Activated naive CD4-positive, alpha-beta T cell treated with anti-CD3 and anti-CD28 coated beads for 36 hours (primary cell): ENCODE data around the gene NHLRC1. TPM values are rescaled to one million over a fixed set of nuclear protein-coding genes. Genes with fewer than 3 reads are reported as not detected.

Experiments
- CTCF ChIA-PET: fragments of 350-600 bp; sonication (Branson Sonifier 250); formaldehyde crosslinking; loops from one replicate; lab custom pipeline; 2021; ENCODE audit warnings: antibody characterized with exemption; lab: Charles Lee
- DNase-seq: peaks from one replicate; pipeline ENCODE4 v3.0.0-alpha.2; 2020
- H3K27ac Mint-ChIP-seq: one replicate; pipeline ENCODE4 v1.8.0; 2021; ENCODE audit warnings: mild to moderate bottlenecking, mixed read lengths
- H3K27me3 Mint-ChIP-seq: one replicate; pipeline ENCODE4 v1.8.0; 2021; ENCODE audit warnings: low read depth, mixed read lengths
- H3K36me3 Mint-ChIP-seq: one replicate; pipeline ENCODE4 v1.8.0; 2021; ENCODE audit warnings: low read depth, mixed read lengths
- H3K4me1 Mint-ChIP-seq: one replicate; pipeline ENCODE4 v1.8.0; 2021; ENCODE audit warnings: low read depth, mixed read lengths
- H3K4me3 Mint-ChIP-seq: one replicate; pipeline ENCODE4 v1.8.0; 2021; ENCODE audit warnings: mild to moderate bottlenecking, moderate library complexity, mixed read lengths
- H3K9me3 Mint-ChIP-seq: one replicate; pipeline ENCODE4 v1.8.0; 2021; ENCODE audit warnings: mixed read lengths
- intact Hi-C: fragments of 100-400 bp; cut with micrococcal nuclease; formaldehyde crosslinking; loops from one replicate; pipeline ENCODE4 v1.15.1; 2023
- total RNA-seq, 2 experiments: library from RNA; stranded (reverse); gene quantifications; one replicate each; pipeline ENCODE4 v1.2.3, GENCODE V29; 2021

NHLRC1 gene
- total RNA-seq, 2 experiments from 2014 or later: 0.10 to 0.25 TPM

DNA sequence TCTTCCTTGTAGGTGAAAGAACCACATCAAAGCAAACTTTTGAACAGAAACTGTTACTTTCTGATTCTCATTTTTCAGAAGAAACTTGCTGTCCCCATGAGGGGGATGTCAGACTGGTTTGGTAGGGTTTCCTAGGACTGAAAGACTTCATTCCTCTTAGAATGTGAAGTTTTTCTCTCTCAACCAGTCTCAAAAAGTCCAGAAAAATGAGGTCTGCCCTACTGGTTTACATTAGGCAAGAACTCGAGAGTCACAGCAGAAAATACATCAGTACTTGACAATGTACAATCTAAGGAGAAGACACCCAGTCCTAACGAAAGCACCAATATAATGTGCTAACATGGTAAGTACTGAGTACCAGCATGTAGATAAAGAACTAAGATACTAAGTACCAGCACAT is 12.7 kb upstream of the NHLRC1 start:
- H3K9me3 Mint-ChIP-seq: no peaks in the 10 kb centered on the region
- H3K4me3 Mint-ChIP-seq: no peak overlapping the region
- H3K36me3 Mint-ChIP-seq: peaks cover 16% of the 10 kb centered on the region
- intact Hi-C loops: no loop called here
- CTCF ChIA-PET: interaction anchor here (0.6 kb wide), 1 partner anchor 92 kb away, joined by 3 read pairs; no protein-coding TSS in a partner anchor
- no peak overlapping the region for H3K27ac Mint-ChIP-seq
- peaks cover 6% of the 10 kb centered on the region for H3K4me1 Mint-ChIP-seq
- no peaks in the 10 kb centered on the region for H3K27me3 Mint-ChIP-seq
- DNase-seq: no peak

DNA sequence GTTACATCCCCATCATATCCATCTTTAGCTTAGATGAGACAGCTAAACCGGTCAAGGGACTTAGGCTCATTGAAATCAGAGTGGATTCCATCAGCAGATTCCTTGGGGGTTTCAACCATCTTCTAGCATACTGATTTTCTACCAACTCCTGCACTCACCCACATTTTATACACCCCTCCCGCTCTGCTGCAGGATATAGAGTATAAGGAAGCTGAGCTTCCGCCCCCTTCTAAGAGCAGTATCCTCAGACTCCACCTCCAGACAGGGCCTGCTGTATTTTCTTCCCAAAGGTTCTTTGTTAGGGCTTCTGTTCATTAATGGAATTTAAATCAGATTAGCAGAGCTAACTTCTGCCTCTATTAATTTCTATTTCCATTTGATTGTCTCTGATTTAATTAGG is 9.9 kb upstream of the NHLRC1 start:
- DNase-seq: no peak
- H3K9me3 Mint-ChIP-seq: no peaks in the 10 kb centered on the region
- peaks cover 11% of the 10 kb centered on the region for H3K36me3 Mint-ChIP-seq
- CTCF ChIA-PET: interaction anchor here (0.7 to 1.1 kb wide), 2 partner anchors 9 to 24 kb away, joined by 3 read pairs; no protein-coding TSS in a partner anchor
- intact Hi-C loops: no loop called here
- H3K4me1 Mint-ChIP-seq: peaks cover 6% of the 10 kb centered on the region
- no peak overlapping the region for H3K27ac Mint-ChIP-seq
- H3K27me3 Mint-ChIP-seq: no peaks in the 10 kb centered on the region
- no peak overlapping the region for H3K4me3 Mint-ChIP-seq

DNA sequence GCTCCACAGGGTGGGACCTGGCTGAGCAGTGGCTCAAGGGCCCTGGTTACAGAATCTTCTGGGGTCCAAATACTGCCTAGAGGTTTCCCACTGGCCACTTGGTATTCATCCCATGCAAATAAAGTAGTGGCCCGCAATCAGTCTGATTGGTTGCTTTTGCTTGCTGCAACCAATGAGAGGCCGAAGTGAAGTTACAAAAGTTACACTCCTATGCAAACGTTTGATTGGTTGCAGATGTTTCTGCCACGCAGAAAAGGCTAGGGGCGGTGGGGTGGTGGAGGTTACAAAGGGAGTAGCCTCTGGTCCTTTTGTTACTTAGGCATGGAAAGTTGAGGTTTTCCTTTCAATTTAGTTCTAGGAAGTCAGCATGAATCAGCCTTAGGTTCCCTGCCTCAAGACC is 3.6 kb upstream of the NHLRC1 start:
- peaks cover 2% of the 10 kb centered on the region for H3K36me3 Mint-ChIP-seq
- CTCF ChIA-PET: no interaction called here
- intact Hi-C loops: no loop called here
- H3K27ac Mint-ChIP-seq: no peak overlapping the region
- DNase-seq: no peak
- no peaks in the 10 kb centered on the region for H3K9me3 Mint-ChIP-seq
- H3K4me3 Mint-ChIP-seq: no peak overlapping the region
- H3K27me3 Mint-ChIP-seq: peaks cover 9% of the 10 kb centered on the region
- peaks cover 9% of the 10 kb centered on the region for H3K4me1 Mint-ChIP-seq

DNA sequence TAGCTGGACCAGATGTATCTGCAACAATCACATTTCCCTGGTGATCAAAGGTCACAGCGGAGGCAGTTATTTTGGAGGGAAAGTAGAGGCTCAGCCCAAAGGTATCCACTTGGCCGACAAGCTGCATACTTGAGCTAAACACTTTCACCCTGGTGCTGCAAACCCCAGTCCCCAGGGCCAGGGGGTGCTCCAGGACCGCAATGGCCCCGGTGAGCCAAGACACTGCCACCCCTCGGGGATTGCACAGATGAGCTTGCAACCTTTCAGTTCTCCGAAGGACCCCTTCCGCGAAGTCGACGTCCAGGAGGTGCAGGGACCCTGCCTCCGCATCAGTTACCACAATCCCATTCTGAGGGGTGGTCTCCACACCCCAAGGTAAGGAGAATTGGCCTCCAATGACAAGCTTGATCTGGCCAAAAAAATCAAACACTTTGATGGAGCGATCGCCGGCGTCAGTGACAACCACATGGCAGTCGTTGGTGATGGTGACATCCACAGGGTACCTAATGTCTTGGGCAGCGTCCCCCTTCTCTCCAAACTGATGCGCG is 823 bp downstream of the NHLRC1 start:
- CTCF ChIA-PET: interaction anchor here (0.5 to 1.5 kb wide), 10 partner anchors 22 to 392 kb away, joined by 3 to 7 read pairs (median 3); no protein-coding TSS in a partner anchor
- peaks cover 9% of the 10 kb centered on the region for H3K4me1 Mint-ChIP-seq
- H3K27ac Mint-ChIP-seq: peak overlapping the region; percentile 47
- peaks cover 12% of the 10 kb centered on the region for H3K9me3 Mint-ChIP-seq
- peak; percentile 5 for DNase-seq
- peak overlapping the region; percentile 36 for H3K4me3 Mint-ChIP-seq
- H3K36me3 Mint-ChIP-seq: peaks cover 5% of the 10 kb centered on the region
- H3K27me3 Mint-ChIP-seq: peaks cover 25% of the 10 kb centered on the region
- intact Hi-C loops: loop anchor here (1.0 to 5.0 kb wide), 5 partner anchors 34 to 965 kb away; partner anchors contain the start of genes FAM8A1, KDM1B and TPMT

DNA sequence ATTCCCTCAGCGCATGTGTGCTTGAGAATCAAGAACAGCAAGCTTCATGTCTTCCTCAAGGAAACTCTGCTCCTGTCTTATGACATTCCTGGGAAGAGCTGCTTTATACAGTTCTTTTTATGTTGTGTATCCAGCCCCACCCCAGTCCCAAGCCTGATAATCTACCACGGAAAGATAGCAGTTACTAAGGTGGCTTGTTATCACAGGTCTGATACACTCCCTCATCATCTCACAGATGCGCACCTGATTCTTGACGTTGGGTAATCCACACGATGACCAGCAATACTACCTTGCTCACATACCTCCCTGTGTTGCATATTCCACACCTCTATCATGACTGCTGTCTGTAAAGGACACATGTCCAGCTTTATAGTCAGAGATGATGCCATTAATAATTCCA is 3.2 kb downstream of the NHLRC1 start:
- intact Hi-C loops: loop anchor here (5.0 to 10.0 kb wide), 2 partner anchors 132 to 366 kb away; partner anchors contain the start of gene KIF13A

DNA sequence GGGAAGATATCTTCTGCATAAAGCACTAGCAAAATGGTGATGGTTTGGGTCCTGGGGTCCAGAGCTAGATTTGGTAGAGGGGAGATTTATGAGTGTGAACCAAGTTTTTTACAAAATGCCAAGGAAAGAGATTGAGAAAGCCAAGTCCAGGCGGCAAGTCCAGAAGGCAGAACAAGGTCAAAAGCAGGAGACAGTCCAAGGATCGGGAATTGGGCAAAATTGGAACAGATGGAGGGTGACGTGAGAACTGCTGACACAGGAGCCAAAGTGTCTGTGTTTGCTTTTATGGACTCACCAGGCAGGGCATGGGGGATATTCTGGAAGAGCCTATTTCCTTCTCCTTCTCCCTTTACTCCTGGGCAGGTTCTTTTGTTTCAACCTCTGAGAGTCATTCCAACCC is 4.1 kb downstream of the NHLRC1 start:
- H3K4me1 Mint-ChIP-seq: peaks cover 19% of the 10 kb centered on the region
- CTCF ChIA-PET: no interaction called here
- peaks cover 33% of the 10 kb centered on the region for H3K27me3 Mint-ChIP-seq
- no peak overlapping the region for H3K27ac Mint-ChIP-seq
- peaks cover 12% of the 10 kb centered on the region for H3K9me3 Mint-ChIP-seq
- peaks cover 5% of the 10 kb centered on the region for H3K36me3 Mint-ChIP-seq
- H3K4me3 Mint-ChIP-seq: no peak overlapping the region
- DNase-seq: no peak
- intact Hi-C loops: loop anchor here (5.0 to 10.0 kb wide), 2 partner anchors 131 to 366 kb away; partner anchors contain the start of gene KIF13A

More for the DNA sequence above, 3.2 kb downstream of the NHLRC1 start:
- no peak for DNase-seq
- CTCF ChIA-PET: no interaction called here
- no peak overlapping the region for H3K4me3 Mint-ChIP-seq
- H3K27ac Mint-ChIP-seq: no peak overlapping the region
- H3K4me1 Mint-ChIP-seq: peaks cover 19% of the 10 kb centered on the region
- H3K36me3 Mint-ChIP-seq: peaks cover 5% of the 10 kb centered on the region
- peaks cover 28% of the 10 kb centered on the region for H3K27me3 Mint-ChIP-seq
- H3K9me3 Mint-ChIP-seq: peaks cover 12% of the 10 kb centered on the region

DNA sequence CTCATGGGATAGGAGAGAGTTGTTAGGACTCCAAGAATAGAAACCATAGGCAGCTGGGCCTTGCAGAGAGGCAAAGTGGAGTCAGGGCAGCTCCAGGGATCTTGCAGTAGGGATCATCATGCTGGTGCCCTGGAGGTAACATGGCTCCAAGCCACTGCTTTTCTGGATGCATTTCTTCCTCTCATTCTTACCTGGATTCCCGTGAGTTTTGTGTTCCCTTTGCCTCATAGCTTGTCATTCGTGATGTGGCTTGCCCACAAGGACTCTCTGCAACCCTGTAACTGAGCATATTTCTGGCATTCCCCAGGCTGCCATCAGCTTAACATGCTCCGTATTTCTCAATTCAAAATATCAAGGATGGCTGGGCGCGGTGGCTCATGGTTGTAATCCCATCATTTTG is 5.3 kb downstream of the NHLRC1 start:
- peaks cover 37% of the 10 kb centered on the region for H3K27me3 Mint-ChIP-seq
- H3K27ac Mint-ChIP-seq: no peak overlapping the region
- H3K36me3 Mint-ChIP-seq: peaks cover 3% of the 10 kb centered on the region
- CTCF ChIA-PET: interaction anchor here (0.7 kb wide), 2 partner anchors 166 to 1908 kb away, joined by 3 read pairs; no protein-coding TSS in a partner anchor
- intact Hi-C loops: loop anchor here (5.0 to 10.0 kb wide), 2 partner anchors 130 to 368 kb away; partner anchors contain the start of gene KIF13A
- H3K4me1 Mint-ChIP-seq: peaks cover 12% of the 10 kb centered on the region
- no peak overlapping the region for H3K4me3 Mint-ChIP-seq
- DNase-seq: no peak
- H3K9me3 Mint-ChIP-seq: peaks cover 12% of the 10 kb centered on the region

DNA sequence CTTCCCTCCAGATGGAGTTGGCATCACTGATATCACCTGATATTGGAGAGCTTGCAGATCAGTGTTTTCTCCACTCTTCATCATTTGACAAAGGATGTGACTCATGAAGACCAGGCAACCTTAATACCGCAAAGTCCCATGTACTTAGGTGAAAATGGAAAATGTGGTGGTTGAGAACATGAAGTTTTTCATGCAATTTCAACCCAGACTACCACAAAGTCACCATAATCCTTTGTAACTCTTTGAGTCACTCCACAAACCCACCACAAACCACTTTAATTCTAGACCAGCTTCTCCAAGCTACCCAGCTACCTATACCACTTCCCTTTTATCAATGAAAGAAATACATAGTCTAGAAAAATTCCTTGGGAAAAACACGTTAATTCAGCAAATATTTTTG is 7.1 kb downstream of the NHLRC1 start:
- peaks cover 10% of the 10 kb centered on the region for H3K4me1 Mint-ChIP-seq
- H3K9me3 Mint-ChIP-seq: peaks cover 9% of the 10 kb centered on the region
- H3K36me3 Mint-ChIP-seq: no peaks in the 10 kb centered on the region
- CTCF ChIA-PET: interaction anchor here (0.6 to 1.2 kb wide), 3 partner anchors 9 to 398 kb away, joined by 3 to 5 read pairs (median 3); no protein-coding TSS in a partner anchor
- intact Hi-C loops: loop anchor here (1.0 to 10.0 kb wide), 4 partner anchors 128 to 579 kb away; partner anchors contain the start of gene KIF13A
- H3K27ac Mint-ChIP-seq: no peak overlapping the region
- H3K27me3 Mint-ChIP-seq: peaks cover 34% of the 10 kb centered on the region
- no peak overlapping the region for H3K4me3 Mint-ChIP-seq
- peak; percentile 20 for DNase-seq

DNA sequence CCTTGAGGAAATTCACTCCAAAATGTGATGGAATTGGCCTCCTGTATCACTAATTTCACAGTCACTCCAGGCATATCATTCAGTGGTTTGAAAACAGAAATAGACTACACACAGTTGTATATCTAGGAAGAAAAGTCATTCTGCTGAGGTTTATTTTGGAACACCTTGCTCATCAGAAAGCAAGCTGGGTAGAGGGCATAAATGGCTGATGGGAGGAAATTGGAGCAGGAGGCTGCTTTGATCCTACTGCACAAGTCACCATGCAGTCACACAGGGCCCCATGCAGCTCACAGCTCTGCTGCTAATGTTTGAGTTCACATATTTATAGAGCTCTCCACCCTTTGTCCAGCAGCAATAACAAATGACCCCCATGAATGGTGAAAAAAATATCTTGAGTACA is 12.3 kb downstream of the NHLRC1 start:
- peaks cover 10% of the 10 kb centered on the region for H3K9me3 Mint-ChIP-seq
- no peak overlapping the region for H3K4me3 Mint-ChIP-seq
- H3K36me3 Mint-ChIP-seq: no peaks in the 10 kb centered on the region
- no peak overlapping the region for H3K27ac Mint-ChIP-seq
- peaks cover 2% of the 10 kb centered on the region for H3K4me1 Mint-ChIP-seq
- intact Hi-C loops: loop anchor here (10.0 kb wide), 1 partner anchor 375 kb away; no protein-coding TSS in a partner anchor
- CTCF ChIA-PET: no interaction called here
- no peak for DNase-seq
- H3K27me3 Mint-ChIP-seq: peaks cover 33% of the 10 kb centered on the region

DNA sequence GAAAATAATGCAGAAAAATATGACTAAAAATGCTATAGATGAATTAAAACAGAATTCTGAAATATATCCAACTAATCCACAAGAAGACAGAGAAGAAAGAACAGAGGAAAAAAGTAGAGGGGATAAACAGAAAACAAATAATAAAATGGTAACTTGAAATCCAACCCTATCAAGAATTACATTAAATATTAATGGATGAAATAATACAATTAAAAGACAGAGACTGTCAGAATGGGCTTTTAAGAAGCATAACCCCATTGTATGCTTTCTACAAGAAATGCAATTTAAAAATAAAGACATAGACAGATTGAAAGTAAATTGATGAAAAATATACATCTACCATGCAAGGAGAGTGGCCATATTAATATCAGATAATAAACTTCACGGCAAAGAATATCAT is 15.4 kb downstream of the NHLRC1 start:
- no peak overlapping the region for H3K27ac Mint-ChIP-seq
- H3K4me3 Mint-ChIP-seq: no peak overlapping the region
- no peak for DNase-seq
- no peaks in the 10 kb centered on the region for H3K36me3 Mint-ChIP-seq
- peaks cover 19% of the 10 kb centered on the region for H3K27me3 Mint-ChIP-seq
- H3K4me1 Mint-ChIP-seq: no peaks in the 10 kb centered on the region
- H3K9me3 Mint-ChIP-seq: peaks cover 10% of the 10 kb centered on the region
- intact Hi-C loops: no loop called here
- CTCF ChIA-PET: no interaction called here

DNA sequence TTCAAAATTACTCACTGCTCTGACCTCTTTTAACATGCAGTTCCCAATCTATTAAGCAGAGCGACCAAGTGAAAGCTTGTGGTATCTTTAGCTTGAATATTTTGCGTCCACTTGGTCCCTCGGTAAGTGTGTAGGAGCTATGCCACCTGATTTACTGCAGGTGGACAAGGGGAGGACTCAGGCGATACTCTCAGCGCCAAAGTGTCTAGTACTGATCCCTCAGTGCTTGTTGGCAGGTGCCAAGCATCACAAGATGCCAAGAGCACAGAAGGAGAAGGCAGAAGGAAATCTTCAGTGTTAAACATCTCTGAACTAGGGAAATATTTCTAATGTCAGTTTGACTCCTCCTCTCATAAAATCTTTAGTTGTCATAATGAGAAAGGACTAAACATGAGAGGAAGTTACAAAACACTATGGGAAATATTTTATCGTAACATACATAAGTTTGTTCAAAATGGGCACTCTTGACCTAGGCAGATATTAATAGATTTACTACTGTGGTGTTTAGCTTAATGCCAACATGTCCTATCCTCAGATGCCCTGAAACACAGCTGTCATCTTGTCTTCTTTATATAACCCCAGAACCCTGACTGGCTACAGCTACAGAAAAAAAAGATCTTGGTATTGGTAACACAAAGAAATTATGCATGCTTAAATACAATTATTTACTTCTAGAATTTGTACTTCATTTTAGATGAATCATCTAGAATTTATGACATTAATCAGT is 19.5 kb downstream of the NHLRC1 start:
- peaks cover 19% of the 10 kb centered on the region for H3K27me3 Mint-ChIP-seq
- intact Hi-C loops: no loop called here
- H3K4me3 Mint-ChIP-seq: no peak overlapping the region
- no peak for DNase-seq
- no peaks in the 10 kb centered on the region for H3K36me3 Mint-ChIP-seq
- H3K4me1 Mint-ChIP-seq: no peaks in the 10 kb centered on the region
- H3K9me3 Mint-ChIP-seq: peaks cover 10% of the 10 kb centered on the region
- CTCF ChIA-PET: interaction anchor here (0.9 kb wide), 1 partner anchor 470 kb away, joined by 3 read pairs; no protein-coding TSS in a partner anchor
- H3K27ac Mint-ChIP-seq: no peak overlapping the region

DNA sequence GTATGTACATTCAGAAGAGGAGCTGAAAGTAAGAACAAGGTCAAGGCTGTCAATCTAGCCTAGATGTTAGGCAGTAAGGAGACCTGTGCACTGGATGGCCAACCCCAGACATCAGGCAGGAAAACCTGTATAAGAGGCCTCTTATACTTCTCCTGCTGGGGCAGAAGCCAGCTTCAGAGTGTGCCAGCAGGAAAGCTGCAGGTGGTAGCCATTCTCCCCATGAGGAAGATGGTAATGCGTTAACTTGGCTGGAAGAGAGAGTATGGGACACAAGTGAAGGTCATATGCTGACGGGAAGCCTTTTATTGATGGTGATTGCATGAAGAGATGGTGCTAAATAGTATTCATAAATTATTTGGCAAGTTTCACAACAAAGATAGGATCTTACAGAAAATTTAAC is 20.6 kb downstream of the NHLRC1 start:
- DNase-seq: no peak
- Mint-ChIP-seq H3K4me1 (no peaks in the 10 kb centered on the region), H3K27me3 (peaks cover 19% of the 10 kb centered on the region), H3K4me3 (no peak overlapping the region), H3K36me3 (no peaks in the 10 kb centered on the region), H3K9me3 (peaks cover 5% of the 10 kb centered on the region), H3K27ac (no peak overlapping the region)
- CTCF ChIA-PET: no interaction called here
- intact Hi-C loops: no loop called here
